Neuronal stem cell (in vitro differentiated cells): ENCODE results near the gene CACNB1.

Experiments
- DNase-seq: peaks from one replicate; pipeline ENCODE4 v3.0.0-alpha.2; 2013; ENCODE audit warnings: low spot score
- H2AFZ ChIP-seq: one replicate; pipeline ENCODE4 v1.6.1; 2013; ENCODE audit warnings: mild to moderate bottlenecking, low read length, inconsistent platforms
- H2AK5ac ChIP-seq: 2 replicates; pipeline ENCODE4 v1.6.1; 2013; ENCODE audit warnings: low read depth, mild to moderate bottlenecking, inconsistent platforms, low read length, moderate library complexity, mixed read lengths
- H2BK120ac ChIP-seq: 2 replicates; pipeline ENCODE4 v1.6.1; 2013; ENCODE audit warnings: low read depth, mild to moderate bottlenecking, inconsistent platforms, low read length, moderate library complexity, mixed read lengths
- H2BK12ac ChIP-seq: one replicate; pipeline ENCODE4 v1.6.1; 2013; ENCODE audit warnings: low read length, inconsistent platforms
- H2BK15ac ChIP-seq: 2 replicates; pipeline ENCODE4 v1.6.1; 2013; ENCODE audit warnings: mild to moderate bottlenecking, low read length, inconsistent platforms, mixed read lengths
- H2BK5ac ChIP-seq: one replicate; pipeline ENCODE4 v1.6.1; 2013; ENCODE audit warnings: inconsistent platforms, mild to moderate bottlenecking, low read length, moderate library complexity
- H3K14ac ChIP-seq: one replicate; pipeline ENCODE4 v1.6.1; 2013; ENCODE audit warnings: low read length, inconsistent platforms
- H3K18ac ChIP-seq: 2 replicates; pipeline ENCODE4 v1.6.1; 2013; ENCODE audit warnings: low read length, inconsistent platforms
- H3K23ac ChIP-seq: 2 replicates; pipeline ENCODE4 v1.6.1; 2013; ENCODE audit warnings: low read depth, mild to moderate bottlenecking, mixed read lengths, low read length, inconsistent platforms; ENCODE audit not compliant: poor library complexity
- H3K27ac ChIP-seq: replicated peaks from 3 replicates; pipeline ENCODE4 v1.5.1; 2013; ENCODE audit warnings: low read length, inconsistent platforms
- H3K27me3 ChIP-seq, 3 experiments: 2 replicates each; pipeline ENCODE4 v1.6.1; 2013; ENCODE audit warnings: low read length in 3 of 3, mild to moderate bottlenecking in 2 of 3, inconsistent platforms in 1 of 3, low read depth in 1 of 3, mixed read lengths in 1 of 3, moderate library complexity in 1 of 3; ENCODE audit not compliant: control insufficient read depth in 3 of 3, insufficient read depth in 3 of 3
- H3K36me3 ChIP-seq, 2 donors: replicated peaks in 1 of 2; 2 replicates each; pipeline ENCODE4 v1.6.1; 2013; ENCODE audit warnings: low read length in 2 of 2; ENCODE audit not compliant: control insufficient read depth in 2 of 2, insufficient read depth in 2 of 2
- H3K4ac ChIP-seq: 2 replicates; pipeline ENCODE4 v1.6.1; 2013; ENCODE audit warnings: inconsistent platforms, mild to moderate bottlenecking, low read length, moderate library complexity
- H3K4me1 ChIP-seq, 2 donors: 1 replicate in 1 of 2; 2 replicates in 1 of 2; pipeline ENCODE4 v1.6.1; 2013; ENCODE audit warnings: low read length in 2 of 2, low read depth in 1 of 2; ENCODE audit not compliant: control insufficient read depth in 2 of 2, insufficient read depth in 1 of 2
- H3K4me2 ChIP-seq: one replicate; pipeline ENCODE4 v1.6.1; 2013; ENCODE audit warnings: mild to moderate bottlenecking, low read length, inconsistent platforms; ENCODE audit not compliant: insufficient read depth, poor library complexity, severe bottlenecking
- H3K4me3 ChIP-seq, 2 donors: 2 replicates each; pipeline ENCODE4 v1.5.1; 2013; ENCODE audit warnings: low read length in 2 of 2, mild to moderate bottlenecking in 2 of 2, inconsistent platforms in 1 of 2, moderate library complexity in 1 of 2
- H3K79me1 ChIP-seq: one replicate; pipeline ENCODE4 v1.6.1; 2013; ENCODE audit warnings: low read depth, mild to moderate bottlenecking, inconsistent platforms, low read length, moderate library complexity
- H3K9ac ChIP-seq: one replicate; pipeline ENCODE4 v1.6.1; 2013; ENCODE audit warnings: mild to moderate bottlenecking, low read depth, low read length, inconsistent platforms; ENCODE audit not compliant: poor library complexity
- H3K9me3 ChIP-seq, 2 donors: replicated peaks in 1 of 2; 2 replicates each; pipeline versions ENCODE3 to v1.6.1; 2013; ENCODE audit warnings: low read length in 2 of 2, mild to moderate bottlenecking in 2 of 2, inconsistent platforms in 1 of 2, low read depth in 1 of 2, mixed read lengths in 1 of 2, moderate library complexity in 1 of 2; ENCODE audit not compliant: control insufficient read depth in 2 of 2, insufficient read depth in 1 of 2
- H4K8ac ChIP-seq: one replicate; pipeline ENCODE4 v1.6.1; 2013; ENCODE audit warnings: low read depth, mild to moderate bottlenecking, inconsistent platforms, low read length, moderate library complexity
- H4K91ac ChIP-seq: one replicate; pipeline ENCODE4 v1.6.1; 2013; ENCODE audit warnings: low read length, low read depth, mild to moderate bottlenecking, inconsistent platforms; ENCODE audit not compliant: poor library complexity
- WGBS, 2 donors: extraction: QIAGEN DNeasy Blood & Tissue Kit; methylation state at CpG; one replicate each; pipeline ENCODE4 v1.1.7; 2013; ENCODE audit warnings: missing lambda C conversion rate in 2 of 2, mixed read lengths in 1 of 2; ENCODE audit not compliant: insufficient read length in 2 of 2, insufficient replicate concordance in 1 of 2; ENCODE audit errors: extremely low coverage in 2 of 2; 5-methylcytosine and 5-hydroxymethylcytosine counted together

Gene CACNB1

GRCh38 chr17:39187152-39187830 is 10.2 kb downstream of the CACNB1 start:
- Histone ChIP-seq H3K4me3 (no peak overlapping the region), H2AK5ac (no peak overlapping the region), H4K91ac (no peak overlapping the region), H3K9me3 (peaks cover 0 to 2% of the 10 kb centered on the region in 2 donors), H3K4me1 (no peaks in the 10 kb centered on the region), H3K27me3 (no peaks in the 10 kb centered on the region), H2BK15ac (no peak overlapping the region), H3K27ac (no peak overlapping the region), H3K14ac (no peak overlapping the region), H2BK120ac (no peak overlapping the region), H3K4me2 (no peak overlapping the region), H2BK12ac (no peak overlapping the region), H3K79me1 (peaks cover 2% of the 10 kb centered on the region), H4K8ac (peak overlapping the region; percentile 29), H3K4ac (no peak overlapping the region), H3K9ac (no peak overlapping the region), H2BK5ac (no peak overlapping the region), H3K18ac (no peak overlapping the region), H2AFZ (no peak overlapping the region), H3K36me3 (peaks cover 50 to 74% of the 10 kb centered on the region in 2 donors), H3K23ac (no peak overlapping the region)
- no peak for DNase-seq
- WGBS, 2 donors, result no CpG with 5 or more reads among the region's 9 CpGs

DNA sequence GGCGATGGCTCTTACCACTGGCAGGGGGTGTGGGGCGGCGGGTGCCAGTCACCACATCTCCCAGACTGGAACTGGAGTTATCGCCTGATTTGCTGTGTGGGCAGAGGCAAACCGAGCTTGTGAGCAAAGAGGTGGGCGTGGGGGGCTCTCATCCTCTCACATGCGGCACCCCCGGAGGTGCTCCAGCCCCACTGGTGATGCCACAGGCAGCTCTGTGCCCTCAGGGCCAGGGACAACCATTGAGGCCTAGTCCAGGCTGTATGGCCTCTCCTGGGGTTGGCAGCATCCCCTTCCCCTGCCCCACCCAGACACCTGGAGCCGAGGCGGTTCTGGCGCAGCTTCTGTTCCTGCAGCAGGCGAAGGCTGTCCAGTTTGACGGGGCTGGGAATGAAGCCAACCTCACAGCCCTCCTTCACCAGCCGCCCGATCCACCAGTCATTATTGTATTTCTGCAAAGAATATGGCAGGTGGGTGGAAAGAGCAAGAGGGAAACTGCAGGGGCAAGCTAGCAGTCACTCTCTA is 10.9 kb downstream of the CACNB1 start:
- H2AK5ac ChIP-seq, result no peak overlapping the region
- H2BK5ac ChIP-seq, result no peak overlapping the region
- H3K4me1 ChIP-seq, result no peaks in the 10 kb centered on the region
- no peak overlapping the region for H4K91ac ChIP-seq
- H3K18ac ChIP-seq, result no peak overlapping the region
- no peaks in the 10 kb centered on the region for H3K27me3 ChIP-seq
- H2BK12ac ChIP-seq, result no peak overlapping the region
- DNase-seq, result no peak
- H3K14ac ChIP-seq, result no peak overlapping the region
- no peak overlapping the region for H3K4ac ChIP-seq
- H2BK120ac ChIP-seq, result no peak overlapping the region
- H3K27ac ChIP-seq, result no peak overlapping the region
- H3K36me3 ChIP-seq, result peaks cover 43 to 73% of the 10 kb centered on the region in 2 donors
- H4K8ac ChIP-seq, result peak overlapping the region; percentile 6
- no peak overlapping the region for H3K4me2 ChIP-seq
- no peaks in the 10 kb centered on the region for H3K9me3 ChIP-seq
- no peak overlapping the region for H3K23ac ChIP-seq
- no CpG with 5 or more reads among the region's 15 CpGs for WGBS, 2 donors
- no peak overlapping the region for H3K9ac ChIP-seq
- no peak overlapping the region for H2AFZ ChIP-seq
- H3K4me3 ChIP-seq, result no peak overlapping the region
- H3K79me1 ChIP-seq, result peaks cover 1% of the 10 kb centered on the region
- no peak overlapping the region for H2BK15ac ChIP-seq

GRCh38 chr17:39183720-39184119 is 13.7 kb downstream of the CACNB1 start:
- H3K9me3 ChIP-seq, result no peaks in the 10 kb centered on the region

DNA sequence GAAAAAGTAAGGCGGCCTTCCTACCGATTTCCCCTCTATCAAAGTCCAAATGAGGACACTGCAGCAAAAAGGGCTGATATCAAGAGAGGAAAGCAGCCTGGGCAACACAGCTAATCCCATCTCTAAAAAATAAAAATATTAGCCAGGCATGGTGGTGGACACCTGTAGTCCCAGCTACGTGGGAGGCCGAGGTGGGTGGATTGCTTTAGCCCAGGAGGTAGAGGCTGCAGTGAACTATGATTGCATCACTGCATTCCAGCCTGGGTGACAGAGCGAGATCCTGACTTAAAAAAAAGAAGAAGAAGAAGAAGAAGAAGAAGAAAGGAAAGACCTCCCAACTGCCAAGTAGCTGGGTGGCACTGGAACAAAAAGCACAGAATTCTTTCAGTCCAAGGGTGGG is 14.4 kb downstream of the CACNB1 start:
- H2BK5ac ChIP-seq, result no peak overlapping the region
- H3K23ac ChIP-seq, result no peak overlapping the region
- no peak overlapping the region for H3K27ac ChIP-seq
- no peaks in the 10 kb centered on the region for H3K9me3 ChIP-seq
- H4K91ac ChIP-seq, result no peak overlapping the region
- no peak overlapping the region for H3K9ac ChIP-seq
- no peaks in the 10 kb centered on the region for H3K4me1 ChIP-seq
- no peak overlapping the region for H2AK5ac ChIP-seq
- no peaks in the 10 kb centered on the region for H3K27me3 ChIP-seq
- no CpG with 5 or more reads among the region's 5 CpGs for WGBS, 2 donors
- no peak overlapping the region for H2AFZ ChIP-seq
- no peak overlapping the region for H2BK120ac ChIP-seq
- H3K4ac ChIP-seq, result no peak overlapping the region
- H2BK12ac ChIP-seq, result no peak overlapping the region
- no peak overlapping the region for H4K8ac ChIP-seq
- no peak overlapping the region for H3K18ac ChIP-seq
- no peak overlapping the region for H2BK15ac ChIP-seq
- no peaks in the 10 kb centered on the region for H3K79me1 ChIP-seq
- H3K14ac ChIP-seq, result no peak overlapping the region
- no peak for DNase-seq
- no peak overlapping the region for H3K4me3 ChIP-seq
- H3K4me2 ChIP-seq, result no peak overlapping the region
- H3K36me3 ChIP-seq, result peaks cover 41 to 83% of the 10 kb centered on the region in 2 donors

More at GRCh38 chr17:39183720-39184119, 13.7 kb downstream of the CACNB1 start:
- H3K4ac ChIP-seq, result no peak overlapping the region
- H3K9ac ChIP-seq, result peak overlapping the region; percentile 25
- no peak overlapping the region for H2BK5ac ChIP-seq
- H2BK120ac ChIP-seq, result no peak overlapping the region
- H3K18ac ChIP-seq, result no peak overlapping the region
- H4K91ac ChIP-seq, result no peak overlapping the region
- H3K14ac ChIP-seq, result no peak overlapping the region
- H2BK12ac ChIP-seq, result no peak overlapping the region
- H2AK5ac ChIP-seq, result no peak overlapping the region
- no peak for DNase-seq
- no peaks in the 10 kb centered on the region for H3K27me3 ChIP-seq
- no peak overlapping the region for H3K23ac ChIP-seq
- H2BK15ac ChIP-seq, result no peak overlapping the region
- H3K4me2 ChIP-seq, result no peak overlapping the region
- no peak overlapping the region for H3K4me3 ChIP-seq
- no peaks in the 10 kb centered on the region for H3K79me1 ChIP-seq
- no peak overlapping the region for H4K8ac ChIP-seq
- H2AFZ ChIP-seq, result no peak overlapping the region
- H3K27ac ChIP-seq, result no peak overlapping the region
- peaks cover 40 to 80% of the 10 kb centered on the region in 2 donors for H3K36me3 ChIP-seq
- no peaks in the 10 kb centered on the region for H3K4me1 ChIP-seq
- WGBS, 2 donors, result no CpG with 5 or more reads among the region's 10 CpGs
